ENCODE results near the gene FBP2. TPM values are rescaled to one million over a fixed set of nuclear protein-coding genes. Genes with fewer than 3 reads are reported as not detected.

The FBP2 gene
- polyA plus RNA-seq, 1 donor (not counting 4 experiments of a cell fraction or from before 2014, with no cell fraction given) = not detected

DNA sequence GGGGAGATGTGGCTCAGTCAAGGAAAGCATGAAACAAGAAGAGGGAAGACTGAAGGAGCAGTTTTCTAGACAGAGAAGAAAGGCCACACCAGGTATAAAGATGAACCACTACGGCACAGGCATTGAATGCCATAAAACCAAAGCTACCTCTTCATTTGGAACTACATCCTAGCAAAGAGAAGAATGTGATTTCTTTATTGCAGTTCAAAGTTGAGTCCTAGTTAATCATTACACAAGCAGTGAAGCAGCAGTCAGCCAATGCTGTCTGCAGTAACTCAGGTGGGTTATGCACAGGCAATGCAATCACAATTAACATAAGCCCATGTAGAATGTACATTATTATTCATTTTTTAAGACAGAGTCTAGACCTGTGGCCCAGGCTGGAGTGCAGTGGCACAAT lies 60.5 kb downstream of the FBP2 start:
- no peak overlapping the region for H2AFZ ChIP-seq (ENCODE audit: control insufficient read depth, low read length)
- no peak overlapping the region for H3K4me3 ChIP-seq (ENCODE audit: control insufficient read depth in 2 of 3, extremely low read depth in 1 of 3, insufficient read depth in 2 of 3, low read depth in 1 of 3, low read length in 3 of 3)
- TF ChIP-seq, protein P1, sequence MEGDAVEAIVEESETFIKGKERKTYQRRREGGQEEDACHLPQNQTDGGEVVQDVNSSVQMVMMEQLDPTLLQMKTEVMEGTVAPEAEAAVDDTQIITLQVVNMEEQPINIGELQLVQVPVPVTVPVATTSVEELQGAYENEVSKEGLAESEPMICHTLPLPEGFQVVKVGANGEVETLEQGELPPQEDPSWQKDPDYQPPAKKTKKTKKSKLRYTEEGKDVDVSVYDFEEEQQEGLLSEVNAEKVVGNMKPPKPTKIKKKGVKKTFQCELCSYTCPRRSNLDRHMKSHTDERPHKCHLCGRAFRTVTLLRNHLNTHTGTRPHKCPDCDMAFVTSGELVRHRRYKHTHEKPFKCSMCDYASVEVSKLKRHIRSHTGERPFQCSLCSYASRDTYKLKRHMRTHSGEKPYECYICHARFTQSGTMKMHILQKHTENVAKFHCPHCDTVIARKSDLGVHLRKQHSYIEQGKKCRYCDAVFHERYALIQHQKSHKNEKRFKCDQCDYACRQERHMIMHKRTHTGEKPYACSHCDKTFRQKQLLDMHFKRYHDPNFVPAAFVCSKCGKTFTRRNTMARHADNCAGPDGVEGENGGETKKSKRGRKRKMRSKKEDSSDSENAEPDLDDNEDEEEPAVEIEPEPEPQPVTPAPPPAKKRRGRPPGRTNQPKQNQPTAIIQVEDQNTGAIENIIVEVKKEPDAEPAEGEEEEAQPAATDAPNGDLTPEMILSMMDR (optimal IDR thresholded peaks at IDR 0.05 in 1 of 3, IDR thresholded peaks at IDR 0.05 in 1 of 3, conservative IDR thresholded peaks at IDR 0.05 in 1 of 3; ENCODE audit: extremely low read depth in 1 of 3, insufficient read depth in 2 of 3, low read length in 3 of 3) = no peak
- FAIRE-seq = no peak
- H3K27ac ChIP-seq (ENCODE audit: control insufficient read depth, insufficient read depth, low read length) = no peak overlapping the region
- H3K79me2 ChIP-seq (ENCODE audit: control insufficient read depth, insufficient read depth, low read length) = no peaks in the 10 kb centered on the region
- H3K4me2 ChIP-seq (ENCODE audit: control insufficient read depth, extremely low read depth, insufficient read depth, low read depth, low read length) = no peak overlapping the region
- H3K9me1 ChIP-seq (ENCODE audit: control insufficient read depth, extremely low read depth, insufficient read depth, low read length) = no peaks in the 10 kb centered on the region
- no peak for DNase-seq (ENCODE audit: low read depth, low spot score)
- no peak overlapping the region for H3K9ac ChIP-seq (ENCODE audit: control insufficient read depth, extremely low read depth, insufficient read depth, low read length)
- H3K36me3 ChIP-seq (ENCODE audit: control insufficient read depth in 2 of 2, extremely low read depth in 1 of 2, insufficient read depth in 2 of 2, low read length in 2 of 2) = no peaks in the 10 kb centered on the region
- H3K4me1 ChIP-seq (ENCODE audit: control insufficient read depth, extremely low read depth, insufficient read depth, low read length) = no peaks in the 10 kb centered on the region
- H3K27me3 ChIP-seq (ENCODE audit: control insufficient read depth, extremely low read depth, insufficient read depth, low read length) = no peaks in the 10 kb centered on the region
- dilution Hi-C loops (cut with MboI; ENCODE audit: extremely low pct_ligation_motif_present, low sequenced_read_pairs) = no loop called here
- no peaks in the 10 kb centered on the region for H3K9me3 ChIP-seq (ENCODE audit: control insufficient read depth, low read depth, low read length)
- no peaks in the 10 kb centered on the region for H4K20me1 ChIP-seq (ENCODE audit: control insufficient read depth, extremely low read depth, insufficient read depth, low read length)

DNA sequence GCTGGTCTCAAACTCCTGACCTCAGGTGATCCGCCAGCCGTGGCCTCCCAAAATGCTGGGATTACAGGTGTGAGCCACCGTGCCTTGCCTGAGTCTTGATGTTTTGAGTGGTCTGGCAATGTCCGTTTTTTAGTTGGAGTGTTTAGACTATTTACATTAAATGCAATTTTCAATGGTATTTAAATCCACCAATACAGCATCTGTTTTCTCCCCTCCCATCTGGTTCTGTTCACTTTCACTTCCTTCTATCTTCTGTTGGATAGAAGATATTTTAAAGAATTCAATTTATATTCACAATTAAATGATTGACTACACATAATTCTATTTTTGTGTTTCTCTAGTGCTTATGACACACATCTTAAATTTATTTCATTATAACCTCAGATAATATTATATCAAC lies 64.7 kb downstream of the FBP2 start:
- no peaks in the 10 kb centered on the region for H3K9me3 ChIP-seq (ENCODE audit: control insufficient read depth, low read depth, low read length)
- H3K4me2 ChIP-seq (ENCODE audit: control insufficient read depth, extremely low read depth, insufficient read depth, low read depth, low read length) = no peak overlapping the region
- H3K79me2 ChIP-seq (ENCODE audit: control insufficient read depth, insufficient read depth, low read length) = no peaks in the 10 kb centered on the region
- no peaks in the 10 kb centered on the region for H3K36me3 ChIP-seq (ENCODE audit: control insufficient read depth in 2 of 2, extremely low read depth in 1 of 2, insufficient read depth in 2 of 2, low read length in 2 of 2)
- no peak overlapping the region for H3K4me3 ChIP-seq (ENCODE audit: control insufficient read depth in 2 of 3, extremely low read depth in 1 of 3, insufficient read depth in 2 of 3, low read depth in 1 of 3, low read length in 3 of 3)
- H3K4me1 ChIP-seq (ENCODE audit: control insufficient read depth, extremely low read depth, insufficient read depth, low read length) = no peaks in the 10 kb centered on the region
- dilution Hi-C loops (cut with MboI; ENCODE audit: extremely low pct_ligation_motif_present, low sequenced_read_pairs) = no loop called here
- DNase-seq (ENCODE audit: low read depth, low spot score) = no peak
- H3K9me1 ChIP-seq (ENCODE audit: control insufficient read depth, extremely low read depth, insufficient read depth, low read length) = no peaks in the 10 kb centered on the region
- H3K27me3 ChIP-seq (ENCODE audit: control insufficient read depth, extremely low read depth, insufficient read depth, low read length) = no peaks in the 10 kb centered on the region
- H3K9ac ChIP-seq (ENCODE audit: control insufficient read depth, extremely low read depth, insufficient read depth, low read length) = no peak overlapping the region
- H3K27ac ChIP-seq (ENCODE audit: control insufficient read depth, insufficient read depth, low read length) = no peak overlapping the region
- no peak overlapping the region for H2AFZ ChIP-seq (ENCODE audit: control insufficient read depth, low read length)
- FAIRE-seq = no peak
- TF ChIP-seq, protein P1 (optimal IDR thresholded peaks at IDR 0.05 in 1 of 3, IDR thresholded peaks at IDR 0.05 in 1 of 3, conservative IDR thresholded peaks at IDR 0.05 in 1 of 3; ENCODE audit: extremely low read depth in 1 of 3, insufficient read depth in 2 of 3, low read length in 3 of 3) = no peak
- TF ChIP-seq EZH2 (IDR thresholded peaks at IDR 0.05; ENCODE audit: low read length) = no peak
- H4K20me1 ChIP-seq (ENCODE audit: control insufficient read depth, extremely low read depth, insufficient read depth, low read length) = no peaks in the 10 kb centered on the region
